Measurements from ENCODE around the gene ANXA11. TPM values are rescaled to one million over a fixed set of nuclear protein-coding genes. Genes with fewer than 3 reads are reported as not detected.

Gene ANXA11
- total and polyA plus RNA-seq, 2 donors (not counting 1 experiment from before 2014, with no cell fraction given): 88.3 to 177 TPM

DNA sequence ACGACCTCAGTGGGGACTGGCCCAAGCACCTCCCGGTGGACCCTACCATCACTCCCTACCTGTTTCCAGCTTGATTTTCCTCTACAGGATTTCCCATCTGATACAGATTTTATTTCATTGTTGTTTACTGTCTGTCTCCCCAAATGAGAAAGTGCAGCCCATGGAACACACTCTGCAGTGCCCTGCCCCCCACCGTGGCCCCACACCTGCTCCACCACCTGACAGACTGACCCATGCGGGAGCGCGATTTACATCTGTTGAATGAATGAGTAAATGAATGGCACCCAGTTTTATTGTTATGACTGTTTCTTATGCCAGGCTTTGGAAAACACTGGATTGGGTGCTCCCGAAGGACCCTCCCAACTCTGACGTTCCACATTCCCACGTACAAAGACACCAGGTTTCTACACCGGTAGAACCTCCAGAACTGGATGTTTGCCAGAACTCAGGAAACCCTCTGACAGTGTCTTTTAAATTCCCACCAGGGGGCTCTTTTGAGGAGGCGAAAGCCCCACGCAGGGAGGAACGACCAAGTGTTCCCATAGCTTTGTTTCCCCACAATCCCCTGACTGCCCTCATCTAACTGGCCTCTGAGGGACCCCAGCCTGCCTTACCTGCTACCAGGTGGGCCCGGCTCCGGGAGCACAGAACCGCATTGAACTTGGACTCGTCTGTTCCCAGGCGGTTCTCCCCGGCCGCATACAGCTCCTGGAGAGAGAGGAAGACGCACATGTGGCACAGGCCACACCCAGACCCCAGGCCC is 43.8 kb downstream of the ANXA11 start:
- peaks cover 0 to 97% of the 10 kb centered on the region in 2 experiments for H3K36me3 ChIP-seq (replicated peaks in 1 of 2; ENCODE audit: control extremely low read depth in 1 of 2, control insufficient read depth in 1 of 2, extremely low read depth in 1 of 2, insufficient read depth in 2 of 2, low read length in 1 of 2)
- no peak overlapping the region for H3K4me2 ChIP-seq (replicated peaks; ENCODE audit: low read depth, low read length, poor library complexity, severe bottlenecking)
- no peak overlapping the region for H3K4me3 ChIP-seq (ENCODE audit: control extremely low read depth in 1 of 5, extremely low read depth in 1 of 5, insufficient read depth in 1 of 5, low read depth in 2 of 5, low read length in 4 of 5)
- H3K79me2 ChIP-seq (ENCODE audit: control insufficient read depth, insufficient read depth, low read length): no peaks in the 10 kb centered on the region
- no peak overlapping the region for H3K9ac ChIP-seq (ENCODE audit: low read length)
- ATAC-seq (ENCODE audit: low read depth) (no peak), DNase-seq (peak; percentile 21)
- H3K9me3 ChIP-seq (ENCODE audit: control extremely low read depth in 1 of 3, control insufficient read depth in 2 of 3, insufficient read depth in 1 of 3, low read length in 2 of 3): no peaks in the 10 kb centered on the region
- Mint-ChIP-seq H3K4me1 (no peaks in the 10 kb centered on the region), H3K9me3 (ENCODE audit: insufficient read depth) (no peaks in the 10 kb centered on the region), H3K4me3 (no peak overlapping the region), H3K27me3 (no peaks in the 10 kb centered on the region), H3K27ac (no peak overlapping the region)
- intact Hi-C loops (cut with micrococcal nuclease): no loop called here
- no peaks in the 10 kb centered on the region for H3K4me1 ChIP-seq (ENCODE audit: control insufficient read depth in 2 of 2, insufficient read depth in 2 of 2, low read length in 2 of 2)
- no peaks in the 10 kb centered on the region for H3K27me3 ChIP-seq (replicated peaks in 1 of 4; ENCODE audit: control extremely low read depth in 1 of 4, control insufficient read depth in 3 of 4, insufficient read depth in 4 of 4, low read length in 3 of 4)
- ChIA-PET POLR2A (no interaction called here), CTCF (interaction anchor here (1.0 to 1.6 kb wide), 4 partner anchors 33 to 97 kb away, joined by 3 to 7 read pairs (median 4); no protein-coding TSS in a partner anchor)
- no peak overlapping the region for H2AFZ ChIP-seq (ENCODE audit: insufficient read depth, low read depth, low read length, poor library complexity, severe bottlenecking)
- H4K20me1 ChIP-seq (ENCODE audit: control insufficient read depth, insufficient read depth, low read length, poor library complexity, severe bottlenecking): peaks cover 24% of the 10 kb centered on the region
- H3K27ac ChIP-seq (ENCODE audit: low read length in 2 of 2): no peak overlapping the region
- TF ChIP-seq, protein P1, sequence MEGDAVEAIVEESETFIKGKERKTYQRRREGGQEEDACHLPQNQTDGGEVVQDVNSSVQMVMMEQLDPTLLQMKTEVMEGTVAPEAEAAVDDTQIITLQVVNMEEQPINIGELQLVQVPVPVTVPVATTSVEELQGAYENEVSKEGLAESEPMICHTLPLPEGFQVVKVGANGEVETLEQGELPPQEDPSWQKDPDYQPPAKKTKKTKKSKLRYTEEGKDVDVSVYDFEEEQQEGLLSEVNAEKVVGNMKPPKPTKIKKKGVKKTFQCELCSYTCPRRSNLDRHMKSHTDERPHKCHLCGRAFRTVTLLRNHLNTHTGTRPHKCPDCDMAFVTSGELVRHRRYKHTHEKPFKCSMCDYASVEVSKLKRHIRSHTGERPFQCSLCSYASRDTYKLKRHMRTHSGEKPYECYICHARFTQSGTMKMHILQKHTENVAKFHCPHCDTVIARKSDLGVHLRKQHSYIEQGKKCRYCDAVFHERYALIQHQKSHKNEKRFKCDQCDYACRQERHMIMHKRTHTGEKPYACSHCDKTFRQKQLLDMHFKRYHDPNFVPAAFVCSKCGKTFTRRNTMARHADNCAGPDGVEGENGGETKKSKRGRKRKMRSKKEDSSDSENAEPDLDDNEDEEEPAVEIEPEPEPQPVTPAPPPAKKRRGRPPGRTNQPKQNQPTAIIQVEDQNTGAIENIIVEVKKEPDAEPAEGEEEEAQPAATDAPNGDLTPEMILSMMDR (IDR thresholded peaks at IDR 0.05): no peak
- TF ChIP-seq EZH2 (IDR thresholded peaks at IDR 0.05; ENCODE audit: borderline replicate concordance, insufficient read depth, low read depth, low read length, poor library complexity, severe bottlenecking): no peak
- WGBS (ENCODE audit: insufficient coverage): 96% methylated on average over 16 of the region's 21 CpGs

All from B cell (primary cell).